ENCODE results near the gene MACROD1. TPM values are rescaled to one million over a fixed set of nuclear protein-coding genes. Genes with fewer than 3 reads are reported as not detected.

Gene MACROD1
- polyA plus RNA-seq, 1 donor (not counting 4 experiments of a cell fraction or from before 2014, with no cell fraction given): 4.6 TPM

DNA sequence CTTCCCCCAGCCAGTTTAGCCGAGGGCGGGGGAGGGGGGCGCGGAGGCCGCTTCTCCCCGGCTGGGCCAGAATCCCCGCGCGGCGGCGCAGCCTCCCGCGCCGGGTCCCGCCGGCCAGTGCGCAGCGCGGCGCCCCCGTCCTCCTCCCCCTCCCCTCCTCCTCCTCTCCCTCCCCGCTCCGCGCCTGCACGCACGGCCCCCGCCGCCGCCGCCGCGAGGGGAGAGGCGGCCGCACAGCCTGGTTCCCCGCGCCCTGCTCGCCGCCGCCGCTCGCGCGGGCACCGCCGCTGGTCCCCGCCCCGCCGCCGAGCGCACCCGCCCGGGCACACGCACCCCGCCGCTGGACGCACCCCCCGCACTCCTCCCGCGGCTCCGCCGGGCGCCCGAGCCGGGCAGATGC, 130.3 kb downstream of the MACROD1 start, which contains the start of gene FLRT1:
Gene FLRT1, plus strand, starts transcription at position 356 of the 400 bp plus-strand sequence. CDS start 80,337 bp downstream, outside the sequence.
- FAIRE-seq (no peak), DNase-seq (ENCODE audit: low read depth, low spot score) (no peak)
- Histone ChIP-seq H3K27ac (ENCODE audit: control insufficient read depth, insufficient read depth, low read length) (no peak within 1 kb of the TSS), H2AFZ (ENCODE audit: control insufficient read depth, low read length) (no peak within 1 kb of the TSS), H3K27me3 (ENCODE audit: control insufficient read depth, extremely low read depth, insufficient read depth, low read length) (peaks cover 56% of the 10 kb centered on the region), H4K20me1 (ENCODE audit: control insufficient read depth, extremely low read depth, insufficient read depth, low read length) (peaks cover 4% of the 10 kb centered on the region), H3K79me2 (ENCODE audit: control insufficient read depth, insufficient read depth, low read length) (no peaks in the 10 kb centered on the region), H3K9me1 (ENCODE audit: control insufficient read depth, extremely low read depth, insufficient read depth, low read length) (no peaks in the 10 kb centered on the region), H3K4me1 (ENCODE audit: control insufficient read depth, extremely low read depth, insufficient read depth, low read length) (no peaks in the 10 kb centered on the region), H3K4me3 (ENCODE audit: control insufficient read depth in 2 of 3, extremely low read depth in 1 of 3, insufficient read depth in 2 of 3, low read depth in 1 of 3, low read length in 3 of 3) (peak within 1 kb of the TSS in 1 of 3 experiments; percentile 10), H3K9me3 (ENCODE audit: control insufficient read depth, low read depth, low read length) (no peaks in the 10 kb centered on the region), H3K9ac (ENCODE audit: control insufficient read depth, extremely low read depth, insufficient read depth, low read length) (no peak within 1 kb of the TSS), H3K4me2 (ENCODE audit: control insufficient read depth, extremely low read depth, insufficient read depth, low read depth, low read length) (peak within 1 kb of the TSS; percentile 22), H3K36me3 (ENCODE audit: control insufficient read depth in 2 of 2, extremely low read depth in 1 of 2, insufficient read depth in 2 of 2, low read length in 2 of 2) (no peaks in the 10 kb centered on the region)
- TF ChIP-seq, protein P1, sequence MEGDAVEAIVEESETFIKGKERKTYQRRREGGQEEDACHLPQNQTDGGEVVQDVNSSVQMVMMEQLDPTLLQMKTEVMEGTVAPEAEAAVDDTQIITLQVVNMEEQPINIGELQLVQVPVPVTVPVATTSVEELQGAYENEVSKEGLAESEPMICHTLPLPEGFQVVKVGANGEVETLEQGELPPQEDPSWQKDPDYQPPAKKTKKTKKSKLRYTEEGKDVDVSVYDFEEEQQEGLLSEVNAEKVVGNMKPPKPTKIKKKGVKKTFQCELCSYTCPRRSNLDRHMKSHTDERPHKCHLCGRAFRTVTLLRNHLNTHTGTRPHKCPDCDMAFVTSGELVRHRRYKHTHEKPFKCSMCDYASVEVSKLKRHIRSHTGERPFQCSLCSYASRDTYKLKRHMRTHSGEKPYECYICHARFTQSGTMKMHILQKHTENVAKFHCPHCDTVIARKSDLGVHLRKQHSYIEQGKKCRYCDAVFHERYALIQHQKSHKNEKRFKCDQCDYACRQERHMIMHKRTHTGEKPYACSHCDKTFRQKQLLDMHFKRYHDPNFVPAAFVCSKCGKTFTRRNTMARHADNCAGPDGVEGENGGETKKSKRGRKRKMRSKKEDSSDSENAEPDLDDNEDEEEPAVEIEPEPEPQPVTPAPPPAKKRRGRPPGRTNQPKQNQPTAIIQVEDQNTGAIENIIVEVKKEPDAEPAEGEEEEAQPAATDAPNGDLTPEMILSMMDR (optimal IDR thresholded peaks at IDR 0.05 in 1 of 3, IDR thresholded peaks at IDR 0.05 in 1 of 3, conservative IDR thresholded peaks at IDR 0.05 in 1 of 3; ENCODE audit: extremely low read depth in 1 of 3, insufficient read depth in 2 of 3, low read length in 3 of 3): no peak
- TF ChIP-seq EZH2 (IDR thresholded peaks at IDR 0.05; ENCODE audit: low read length): no peak
- dilution Hi-C loops (cut with MboI; ENCODE audit: extremely low pct_ligation_motif_present, low sequenced_read_pairs): no loop called here

DNA sequence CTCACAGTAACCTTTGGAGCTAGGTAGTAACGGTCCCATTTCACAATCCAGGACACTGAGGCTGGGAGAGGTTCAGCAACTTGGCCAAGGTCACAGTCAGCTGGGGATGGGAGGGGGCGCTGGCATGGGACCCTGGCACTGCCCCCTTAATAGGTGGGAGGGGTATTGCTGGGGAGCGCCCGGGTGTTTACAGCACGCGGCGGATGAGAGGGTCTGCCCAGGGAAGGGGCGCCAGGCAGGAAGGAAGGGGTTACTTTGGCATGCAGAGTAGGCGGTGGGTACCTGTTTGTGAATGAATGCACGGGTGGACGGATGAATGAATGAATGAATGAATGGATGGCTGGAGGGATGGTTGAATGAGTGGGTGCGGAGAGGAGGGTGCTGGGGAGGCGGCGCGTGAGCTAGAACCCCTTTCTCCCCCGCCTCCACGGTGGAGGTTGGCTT, 130.8 kb downstream of the MACROD1 start:
- Histone ChIP-seq H3K27me3 (ENCODE audit: control insufficient read depth, extremely low read depth, insufficient read depth, low read length) (peaks cover 57% of the 10 kb centered on the region), H3K4me2 (ENCODE audit: control insufficient read depth, extremely low read depth, insufficient read depth, low read depth, low read length) (no peak overlapping the region), H3K9me3 (ENCODE audit: control insufficient read depth, low read depth, low read length) (no peaks in the 10 kb centered on the region), H3K4me1 (ENCODE audit: control insufficient read depth, extremely low read depth, insufficient read depth, low read length) (no peaks in the 10 kb centered on the region), H3K79me2 (ENCODE audit: control insufficient read depth, insufficient read depth, low read length) (no peaks in the 10 kb centered on the region), H3K27ac (ENCODE audit: control insufficient read depth, insufficient read depth, low read length) (no peak overlapping the region), H3K36me3 (ENCODE audit: control insufficient read depth in 2 of 2, extremely low read depth in 1 of 2, insufficient read depth in 2 of 2, low read length in 2 of 2) (no peaks in the 10 kb centered on the region), H2AFZ (ENCODE audit: control insufficient read depth, low read length) (no peak overlapping the region), H3K9ac (ENCODE audit: control insufficient read depth, extremely low read depth, insufficient read depth, low read length) (no peak overlapping the region), H3K9me1 (ENCODE audit: control insufficient read depth, extremely low read depth, insufficient read depth, low read length) (no peaks in the 10 kb centered on the region), H3K4me3 (ENCODE audit: control insufficient read depth in 2 of 3, extremely low read depth in 1 of 3, insufficient read depth in 2 of 3, low read depth in 1 of 3, low read length in 3 of 3) (no peak overlapping the region), H4K20me1 (ENCODE audit: control insufficient read depth, extremely low read depth, insufficient read depth, low read length) (peaks cover 4% of the 10 kb centered on the region)
- dilution Hi-C loops (cut with MboI; ENCODE audit: extremely low pct_ligation_motif_present, low sequenced_read_pairs): no loop called here
- FAIRE-seq (no peak), DNase-seq (ENCODE audit: low read depth, low spot score) (no peak)
- TF ChIP-seq EZH2 (IDR thresholded peaks at IDR 0.05; ENCODE audit: low read length): peak; percentile 99
- TF ChIP-seq, protein P1 (optimal IDR thresholded peaks at IDR 0.05 in 1 of 3, IDR thresholded peaks at IDR 0.05 in 1 of 3, conservative IDR thresholded peaks at IDR 0.05 in 1 of 3; ENCODE audit: extremely low read depth in 1 of 3, insufficient read depth in 2 of 3, low read length in 3 of 3): no peak

Data from keratinocyte (primary cell).